ENCODE data around the gene CDKN2AIPNL.

CDKN2AIPNL gene

GRCh38 chr5:134371834-134372340 lies 39.8 kb downstream of the CDKN2AIPNL start:
- DNase-seq (ENCODE audit: low read depth), result peak; percentile 44

GRCh38 chr5:134370871-134371833 lies 40.5 kb downstream of the CDKN2AIPNL start, which contains the start of gene UBE2B:
UBE2B (plus strand) TSS chr5:134371569; CDS start chr5:134371596, 27 bp downstream.
- H3K4me3 ChIP-seq (ENCODE audit: control insufficient read depth, low read depth, low read length), result peak within 1 kb of the TSS; percentile 98
- DNase-seq (ENCODE audit: low read depth), result peak; percentile 100
- TF ChIP-seq CTCF (conservative IDR thresholded peaks at IDR 0.05; ENCODE audit: control insufficient read depth, insufficient read depth, low read depth, low read length), result no peak

More at GRCh38 chr5:134371834-134372340, 39.8 kb downstream of the CDKN2AIPNL start:
- peak overlapping the region; percentile 98 for H3K4me3 ChIP-seq (ENCODE audit: control insufficient read depth, low read depth, low read length)
- TF ChIP-seq CTCF (conservative IDR thresholded peaks at IDR 0.05; ENCODE audit: control insufficient read depth, insufficient read depth, low read depth, low read length), result no peak

- DNase-seq (ENCODE audit: low read depth), result no peak
- H3K4me3 ChIP-seq (ENCODE audit: control insufficient read depth, low read depth, low read length), result peak overlapping the region; percentile 98
- TF ChIP-seq CTCF (conservative IDR thresholded peaks at IDR 0.05; ENCODE audit: control insufficient read depth, insufficient read depth, low read depth, low read length), result no peak
These were observed 41.3 kb downstream of the CDKN2AIPNL start for GRCh38 chr5:134370311-134370870.

GRCh38 chr5:134365604-134366003 lies 46.1 kb downstream of the CDKN2AIPNL start:
- H3K4me3 ChIP-seq (ENCODE audit: control insufficient read depth, low read depth, low read length), result no peak overlapping the region
- no peak for DNase-seq (ENCODE audit: low read depth)
- no peak for TF ChIP-seq CTCF (conservative IDR thresholded peaks at IDR 0.05; ENCODE audit: control insufficient read depth, insufficient read depth, low read depth, low read length)

GRCh38 chr5:134355681-134356080 lies 56.0 kb downstream of the CDKN2AIPNL start:
- no peak for TF ChIP-seq CTCF (conservative IDR thresholded peaks at IDR 0.05; ENCODE audit: control insufficient read depth, insufficient read depth, low read depth, low read length)
- no peak for DNase-seq (ENCODE audit: low read depth)
- no peak overlapping the region for H3K4me3 ChIP-seq (ENCODE audit: control insufficient read depth, low read depth, low read length)
